ENCODE measurements around the gene C5orf52.
"Not testable (repeated sequence)": the region's sequence is repeated elsewhere in the genome, so short reads cannot be mapped to it uniquely, and the experiment has no call there.

The C5orf52 gene

DNA sequence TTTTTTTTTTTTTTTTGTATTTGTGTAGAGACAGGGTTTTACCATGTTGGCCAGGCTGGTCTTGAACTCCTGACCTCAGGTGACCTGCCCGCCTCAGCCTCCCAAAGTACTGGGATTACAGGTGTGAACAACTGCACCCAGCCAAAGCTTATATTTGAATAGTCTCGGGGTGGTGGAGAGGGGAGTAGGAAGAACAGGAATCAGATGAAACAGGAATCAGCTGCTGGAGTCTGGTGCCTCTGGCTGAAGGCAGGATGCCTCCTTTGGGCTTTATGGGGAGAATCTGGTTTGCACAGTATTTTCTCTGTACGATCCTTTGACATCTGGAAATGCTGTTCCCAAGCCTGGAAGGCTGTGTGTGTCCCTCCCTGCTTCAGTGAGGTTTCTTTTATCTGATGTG, 10.9 kb downstream of the C5orf52 start:
- no peaks in the 10 kb centered on the region for H3K4me1 ChIP-seq (ENCODE audit: control insufficient read depth, insufficient read depth, low read length)
- no peak overlapping the region for H3K9ac ChIP-seq (ENCODE audit: low read length)
- no peak overlapping the region for H3K4me3 ChIP-seq (ENCODE audit: low read length)
- no peaks in the 10 kb centered on the region for H3K27me3 ChIP-seq (ENCODE audit: control insufficient read depth, insufficient read depth, low read length)
- H3K27ac ChIP-seq (ENCODE audit: low read depth, low read length), result no peak overlapping the region
- H3K36me3 ChIP-seq (ENCODE audit: control insufficient read depth, insufficient read depth, low read length), result no peaks in the 10 kb centered on the region

DNA sequence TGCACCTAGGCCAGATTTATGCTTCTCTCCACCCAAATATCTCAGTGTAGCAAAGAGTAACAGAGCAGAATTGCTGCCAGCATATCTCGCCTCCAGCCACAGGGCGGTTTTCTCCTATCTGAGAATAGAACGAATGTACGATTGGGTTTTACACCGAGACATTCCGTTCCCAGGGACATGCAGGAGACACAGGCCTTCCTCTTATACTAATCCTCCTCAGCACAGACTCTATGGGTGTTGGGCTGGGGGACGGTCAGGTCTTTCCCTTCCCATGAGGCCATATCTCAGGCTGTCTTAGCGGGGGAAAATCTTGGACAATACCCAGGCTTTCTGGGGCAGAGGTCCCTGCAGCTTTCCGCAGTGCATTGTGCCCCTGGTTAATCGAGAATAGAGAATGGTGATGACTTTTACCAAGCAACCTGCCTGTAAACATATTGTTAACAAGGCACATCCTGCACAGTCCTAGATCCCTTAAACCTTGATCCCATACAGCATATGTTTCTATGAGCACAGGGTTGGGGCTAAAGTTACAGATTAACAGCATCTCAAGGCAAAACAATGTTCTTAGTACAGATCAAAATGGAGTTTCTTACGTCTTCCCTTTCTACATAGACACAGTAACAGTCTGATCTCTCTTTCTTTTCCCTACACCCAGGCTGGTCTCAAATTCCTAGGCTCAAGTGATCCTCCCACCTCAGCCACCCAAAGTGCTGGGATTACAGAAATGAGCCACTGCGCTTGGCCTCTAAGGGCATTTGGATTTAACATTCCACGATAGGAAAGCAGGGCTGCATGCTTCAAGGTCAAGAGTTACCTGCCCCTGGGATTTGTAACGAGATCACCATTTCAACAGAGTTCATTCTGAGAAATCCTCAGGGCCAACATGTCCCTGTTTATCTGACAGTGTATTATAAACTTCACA, 15.2 kb downstream of the C5orf52 start:
- H3K9ac ChIP-seq (ENCODE audit: low read length); H3K4me1 ChIP-seq (ENCODE audit: control insufficient read depth, insufficient read depth, low read length); H3K4me3 ChIP-seq (ENCODE audit: low read length); H3K27ac ChIP-seq (ENCODE audit: low read depth, low read length); H3K36me3 ChIP-seq (ENCODE audit: control insufficient read depth, insufficient read depth, low read length); H3K27me3 ChIP-seq (ENCODE audit: control insufficient read depth, insufficient read depth, low read length): not testable (repeated sequence)

DNA sequence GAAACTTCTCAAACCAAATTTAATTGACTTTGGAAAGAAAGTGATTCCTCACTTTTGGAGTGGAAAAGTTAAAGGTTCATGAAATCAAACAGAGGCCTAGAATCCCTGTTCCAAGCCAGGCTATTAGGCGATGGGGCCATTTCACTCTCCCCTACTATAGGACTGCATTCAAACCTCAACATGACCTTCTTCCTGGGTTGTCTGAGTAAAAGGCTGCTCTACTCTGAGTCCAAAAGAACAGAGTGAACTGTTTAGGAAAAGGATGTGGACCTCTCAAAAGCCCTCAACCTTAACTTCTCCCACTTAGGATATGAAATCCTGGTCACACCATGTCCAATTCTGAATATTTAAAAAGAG, 15.8 kb downstream of the C5orf52 start:
- Histone ChIP-seq H3K27ac (ENCODE audit: low read depth, low read length) (no peak overlapping the region), H3K36me3 (ENCODE audit: control insufficient read depth, insufficient read depth, low read length) (no peaks in the 10 kb centered on the region), H3K9ac (ENCODE audit: low read length) (no peak overlapping the region), H3K4me3 (ENCODE audit: low read length) (no peak overlapping the region), H3K4me1 (ENCODE audit: control insufficient read depth, insufficient read depth, low read length) (no peaks in the 10 kb centered on the region), H3K27me3 (ENCODE audit: control insufficient read depth, insufficient read depth, low read length) (no peaks in the 10 kb centered on the region)

DNA sequence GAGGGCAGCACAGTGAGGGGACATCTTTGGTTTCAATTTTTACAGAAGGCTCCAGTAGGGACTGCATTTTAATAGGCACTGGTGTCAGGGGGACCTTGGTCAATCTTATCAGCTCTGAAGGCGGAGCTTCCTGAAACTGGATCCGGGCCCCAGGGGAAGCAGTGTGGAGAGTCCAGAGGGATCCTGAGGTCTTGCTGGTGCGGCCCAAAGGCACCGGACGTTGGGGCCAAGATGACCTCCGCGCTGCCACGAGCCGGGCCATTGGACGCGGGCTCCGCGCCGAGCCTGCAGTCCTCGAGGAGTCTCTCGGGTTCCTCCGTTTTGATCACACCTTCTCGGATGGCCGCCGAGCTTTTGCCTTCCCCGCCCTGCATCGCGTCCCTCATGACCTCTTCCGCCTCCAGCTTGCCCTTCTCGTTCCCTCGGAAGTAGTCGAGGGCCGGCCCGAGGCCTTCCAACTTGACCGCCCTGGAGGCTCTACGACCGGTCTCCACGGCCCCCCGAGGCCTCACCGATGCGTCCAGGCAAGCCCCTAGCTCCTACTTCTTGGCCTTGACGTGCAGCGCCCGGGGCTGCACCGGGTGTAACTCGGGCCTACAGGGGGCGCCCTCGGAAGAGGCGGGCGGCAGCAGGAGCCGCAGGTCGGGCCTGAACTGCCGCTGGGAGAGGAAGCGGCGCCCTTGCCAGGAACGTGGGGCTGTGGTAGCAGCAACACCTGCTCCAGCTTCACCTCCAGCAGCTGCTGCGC, 18.8 kb downstream of the C5orf52 start:
- Histone ChIP-seq H3K36me3 (ENCODE audit: control insufficient read depth, insufficient read depth, low read length) (no peaks in the 10 kb centered on the region), H3K4me3 (ENCODE audit: low read length) (no peak overlapping the region), H3K4me1 (ENCODE audit: control insufficient read depth, insufficient read depth, low read length) (no peaks in the 10 kb centered on the region), H3K9ac (ENCODE audit: low read length) (no peak overlapping the region), H3K27me3 (ENCODE audit: control insufficient read depth, insufficient read depth, low read length) (no peaks in the 10 kb centered on the region), H3K27ac (ENCODE audit: low read depth, low read length) (no peak overlapping the region)

DNA sequence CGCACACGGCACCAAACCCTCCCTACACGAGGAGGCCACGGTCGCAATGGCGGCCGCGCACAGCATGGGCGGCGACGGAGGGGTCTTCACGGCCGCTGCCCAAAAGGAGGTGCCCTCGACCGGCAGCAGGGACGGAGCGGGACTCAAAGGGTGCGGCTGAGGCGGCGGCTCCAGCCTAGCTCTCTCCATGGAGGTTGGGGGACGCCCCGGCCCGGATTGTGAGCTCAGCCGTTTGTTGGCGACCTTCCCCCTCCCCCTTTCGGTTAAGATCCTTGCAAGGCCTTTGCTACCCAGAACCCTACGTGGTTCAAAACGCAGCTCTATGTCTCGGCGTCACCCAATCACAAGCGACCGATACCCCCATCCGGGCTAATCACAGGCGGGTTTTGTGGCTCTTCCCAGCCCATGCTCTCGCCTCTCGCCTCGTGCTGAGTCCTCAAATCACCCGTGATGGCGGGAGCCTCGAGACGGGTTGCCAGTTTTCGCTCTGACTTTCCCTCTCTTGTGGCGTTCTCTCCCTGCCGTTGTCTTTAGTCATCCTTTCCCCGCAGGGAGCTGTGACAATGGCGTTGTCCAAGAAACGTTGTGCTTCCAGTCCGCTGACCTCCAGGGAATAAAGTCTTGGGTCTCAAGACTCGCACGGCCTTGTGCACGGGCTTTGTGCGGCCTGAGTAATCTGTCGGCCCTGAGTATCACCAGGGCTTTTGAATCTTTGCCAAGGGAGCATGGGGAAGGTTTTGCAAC, 19.5 kb downstream of the C5orf52 start:
- Histone ChIP-seq H3K4me3 (ENCODE audit: low read length) (no peak overlapping the region), H3K36me3 (ENCODE audit: control insufficient read depth, insufficient read depth, low read length) (no peaks in the 10 kb centered on the region), H3K27ac (ENCODE audit: low read depth, low read length) (no peak overlapping the region), H3K9ac (ENCODE audit: low read length) (no peak overlapping the region), H3K27me3 (ENCODE audit: control insufficient read depth, insufficient read depth, low read length) (no peaks in the 10 kb centered on the region), H3K4me1 (ENCODE audit: control insufficient read depth, insufficient read depth, low read length) (no peaks in the 10 kb centered on the region)

DNA sequence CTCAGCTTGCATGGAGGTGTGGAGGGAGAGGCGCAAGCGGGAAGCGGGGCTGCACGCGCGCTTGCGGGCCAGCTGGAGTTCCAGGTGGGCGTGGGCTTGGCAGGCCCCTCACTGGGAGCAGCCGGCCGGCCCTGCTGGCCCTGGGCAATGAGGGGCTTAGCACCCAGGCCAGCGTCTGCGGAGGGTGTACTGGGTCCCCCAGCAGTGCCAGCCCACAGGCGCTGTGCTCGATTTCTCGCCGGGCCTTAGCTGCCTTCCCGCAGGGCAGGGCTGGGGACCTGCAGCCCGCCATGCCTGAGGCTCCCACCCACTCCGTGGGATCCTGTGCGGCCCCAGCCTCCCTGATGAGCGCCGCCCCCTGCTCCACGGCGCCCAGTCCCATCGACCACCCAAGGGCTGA, 22.5 kb downstream of the C5orf52 start:
- H3K27me3 ChIP-seq (ENCODE audit: control insufficient read depth, insufficient read depth, low read length); H3K4me1 ChIP-seq (ENCODE audit: control insufficient read depth, insufficient read depth, low read length); H3K4me3 ChIP-seq (ENCODE audit: low read length); H3K9ac ChIP-seq (ENCODE audit: low read length); H3K36me3 ChIP-seq (ENCODE audit: control insufficient read depth, insufficient read depth, low read length); H3K27ac ChIP-seq (ENCODE audit: low read depth, low read length): not testable (repeated sequence)

DNA sequence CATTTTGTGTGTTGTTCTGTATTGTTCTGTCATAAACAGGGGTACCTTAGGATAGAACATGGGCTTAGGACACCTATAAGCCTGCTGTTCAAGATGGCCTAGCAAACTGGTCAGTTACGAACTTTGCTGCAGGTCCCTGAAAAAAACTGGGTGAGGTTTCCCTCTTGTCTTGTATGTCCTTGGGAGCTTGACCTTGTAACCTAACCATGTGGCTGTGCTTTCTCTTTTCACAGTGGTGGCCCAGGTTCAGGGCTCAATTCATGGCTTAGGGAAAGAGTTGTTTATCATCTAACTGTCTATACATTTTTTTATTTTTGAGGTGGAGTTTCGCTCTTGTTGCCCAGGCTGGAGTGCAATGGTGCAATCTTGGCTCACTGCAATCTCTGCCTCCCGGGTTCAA, 24.8 kb downstream of the C5orf52 start:
- not testable (repeated sequence) for H3K4me1 ChIP-seq (ENCODE audit: control insufficient read depth, insufficient read depth, low read length); H3K9ac ChIP-seq (ENCODE audit: low read length); H3K36me3 ChIP-seq (ENCODE audit: control insufficient read depth, insufficient read depth, low read length); H3K4me3 ChIP-seq (ENCODE audit: low read length); H3K27ac ChIP-seq (ENCODE audit: low read depth, low read length); H3K27me3 ChIP-seq (ENCODE audit: control insufficient read depth, insufficient read depth, low read length)

DNA sequence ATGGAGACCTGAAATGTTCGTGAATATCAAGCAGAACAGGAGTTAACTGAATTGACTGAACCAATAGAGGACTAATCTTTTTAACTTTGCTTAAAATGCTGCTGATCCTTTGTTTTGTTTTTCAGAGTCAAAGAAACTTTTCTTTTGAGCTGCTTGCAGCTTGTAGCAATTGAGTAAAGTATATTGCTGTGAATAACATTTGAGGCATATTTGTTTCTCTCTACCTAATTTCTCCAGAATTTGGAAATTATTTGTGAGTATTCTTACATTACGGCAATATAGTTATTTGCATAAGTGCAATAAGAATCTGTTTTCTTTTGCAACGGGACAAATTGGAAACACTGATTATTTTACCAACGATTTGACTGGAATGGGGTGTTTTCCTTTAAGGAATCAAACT, 27.3 kb downstream of the C5orf52 start:
- not testable (repeated sequence) for H3K27ac ChIP-seq (ENCODE audit: low read depth, low read length); H3K27me3 ChIP-seq (ENCODE audit: control insufficient read depth, insufficient read depth, low read length); H3K4me3 ChIP-seq (ENCODE audit: low read length)

DNA sequence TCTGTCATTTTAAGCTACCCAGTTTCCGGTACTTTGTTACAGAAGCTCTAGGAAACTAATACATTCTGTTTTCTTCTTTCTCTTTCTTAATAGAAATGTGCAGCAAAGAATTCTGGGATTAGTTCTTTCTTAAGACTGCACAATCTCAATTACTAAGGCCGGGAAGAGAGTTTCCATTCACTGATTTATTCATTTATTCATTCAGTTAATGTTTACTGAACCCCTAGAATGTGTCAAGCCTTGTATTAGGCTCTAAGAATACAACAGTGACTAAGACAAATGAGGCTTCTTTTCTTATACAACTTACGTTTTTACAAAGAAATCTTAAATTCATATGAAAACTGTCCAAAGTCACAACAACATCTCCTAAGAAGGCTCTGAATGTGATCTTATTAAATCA, 32.4 kb downstream of the C5orf52 start:
- H3K27ac ChIP-seq (ENCODE audit: low read depth, low read length), result no peak overlapping the region
- no peaks in the 10 kb centered on the region for H3K36me3 ChIP-seq (ENCODE audit: control insufficient read depth, insufficient read depth, low read length)
- no peaks in the 10 kb centered on the region for H3K27me3 ChIP-seq (ENCODE audit: control insufficient read depth, insufficient read depth, low read length)
- no peak overlapping the region for H3K4me3 ChIP-seq (ENCODE audit: low read length)
- H3K4me1 ChIP-seq (ENCODE audit: control insufficient read depth, insufficient read depth, low read length), result no peaks in the 10 kb centered on the region
- no peak overlapping the region for H3K9ac ChIP-seq (ENCODE audit: low read length)

More for the DNA sequence above, 27.3 kb downstream of the C5orf52 start:
- H3K4me1 ChIP-seq (ENCODE audit: control insufficient read depth, insufficient read depth, low read length); H3K9ac ChIP-seq (ENCODE audit: low read length); H3K36me3 ChIP-seq (ENCODE audit: control insufficient read depth, insufficient read depth, low read length): not testable (repeated sequence)

DNA sequence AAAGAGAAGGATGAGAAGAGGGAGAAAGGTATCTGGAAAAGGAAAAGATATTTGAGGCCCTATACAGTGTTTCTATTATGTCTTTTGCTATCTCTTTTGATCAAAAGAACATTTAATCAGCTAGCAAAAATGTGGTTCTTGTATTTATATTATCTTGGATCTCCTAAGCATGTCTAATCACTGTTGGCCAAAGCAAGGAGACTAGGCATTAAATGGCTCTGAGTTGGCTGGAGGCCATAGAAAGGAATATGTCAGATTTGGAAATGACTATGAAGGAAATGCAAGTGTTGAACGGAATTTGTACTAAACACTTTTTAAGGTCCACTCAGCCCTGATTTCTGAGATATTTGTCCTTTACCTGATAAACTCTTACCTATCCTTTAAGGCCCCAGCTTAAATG, 37.5 kb downstream of the C5orf52 start:
- Histone ChIP-seq H3K4me3 (ENCODE audit: low read length) (no peak overlapping the region), H3K27me3 (ENCODE audit: control insufficient read depth, insufficient read depth, low read length) (no peaks in the 10 kb centered on the region), H3K36me3 (ENCODE audit: control insufficient read depth, insufficient read depth, low read length) (no peaks in the 10 kb centered on the region), H3K27ac (ENCODE audit: low read depth, low read length) (no peak overlapping the region), H3K4me1 (ENCODE audit: control insufficient read depth, insufficient read depth, low read length) (no peaks in the 10 kb centered on the region), H3K9ac (ENCODE audit: low read length) (no peak overlapping the region)

DNA sequence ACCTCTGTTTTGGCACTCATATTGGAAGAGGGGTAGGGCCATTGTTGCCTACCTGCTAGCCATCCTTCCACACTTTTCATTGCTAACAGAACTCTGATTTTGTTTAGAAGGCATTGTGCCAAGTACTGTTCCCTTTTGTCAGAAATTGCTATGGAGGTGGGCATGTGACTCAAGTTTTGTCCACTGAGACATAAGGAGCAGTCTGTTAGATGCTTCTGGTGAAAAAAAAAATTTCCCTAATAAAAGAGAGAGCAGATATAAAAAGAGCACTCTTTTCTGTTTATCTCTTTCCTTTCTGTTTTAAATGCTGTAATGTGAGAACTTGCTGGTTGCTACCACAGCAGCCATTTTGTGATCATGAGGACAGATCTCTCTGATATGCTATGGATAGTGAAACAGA, 38.0 kb downstream of the C5orf52 start:
- Histone ChIP-seq H3K27me3 (ENCODE audit: control insufficient read depth, insufficient read depth, low read length) (no peaks in the 10 kb centered on the region), H3K27ac (ENCODE audit: low read depth, low read length) (no peak overlapping the region), H3K36me3 (ENCODE audit: control insufficient read depth, insufficient read depth, low read length) (no peaks in the 10 kb centered on the region), H3K4me1 (ENCODE audit: control insufficient read depth, insufficient read depth, low read length) (no peaks in the 10 kb centered on the region), H3K4me3 (ENCODE audit: low read length) (no peak overlapping the region), H3K9ac (ENCODE audit: low read length) (no peak overlapping the region)

DNA sequence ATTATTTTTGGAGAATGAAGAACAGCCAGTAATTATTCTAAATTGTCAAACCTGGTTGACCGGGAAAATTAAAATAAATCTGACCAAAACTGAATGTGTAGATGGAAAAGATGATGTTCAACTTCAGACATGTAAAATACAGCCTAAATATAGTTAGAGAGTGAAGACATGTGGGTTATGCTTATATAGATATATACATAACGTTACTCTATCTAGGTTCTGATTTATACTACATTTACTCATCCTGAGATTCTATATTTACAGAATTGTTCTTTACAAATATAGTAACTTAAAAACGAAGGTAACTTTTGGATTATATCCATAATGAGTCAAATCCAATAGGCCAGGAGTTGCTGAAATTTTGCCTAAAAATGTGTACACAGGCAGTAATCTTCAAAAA, 39.1 kb downstream of the C5orf52 start:
- Histone ChIP-seq H3K4me1 (ENCODE audit: control insufficient read depth, insufficient read depth, low read length) (no peaks in the 10 kb centered on the region), H3K9ac (ENCODE audit: low read length) (no peak overlapping the region), H3K27ac (ENCODE audit: low read depth, low read length) (no peak overlapping the region), H3K36me3 (ENCODE audit: control insufficient read depth, insufficient read depth, low read length) (no peaks in the 10 kb centered on the region), H3K27me3 (ENCODE audit: control insufficient read depth, insufficient read depth, low read length) (no peaks in the 10 kb centered on the region), H3K4me3 (ENCODE audit: low read length) (no peak overlapping the region)

Measured in rectal smooth muscle tissue (tissue), 1 donor.